IMR-90 (cell line): ENCODE data around the gene PRDM1.

Experiments
- CEBPB ChIP-seq: IDR thresholded peaks from 2 replicates; pipeline ENCODE4 v1.6.1; 2012; ENCODE audit warnings: low read depth, low read length, improper control_type of control experiment
- CHD1 ChIP-seq: IDR thresholded peaks from 2 replicates; pipeline ENCODE4 v1.6.1; 2012; ENCODE audit warnings: low read depth, low read length, improper control_type of control experiment
- CTCF ChIP-seq: conservative IDR thresholded peaks from 2 replicates; pipeline ENCODE4 v1.5.1; 2012; ENCODE audit warnings: mild to moderate bottlenecking, low read depth, low read length, improper control_type of control experiment
- ELK1 ChIP-seq: fragments of 150-350 bp; IDR thresholded peaks from 2 replicates; pipeline ENCODE4 v1.6.1; 2016; ENCODE audit warnings: low read depth, mild to moderate bottlenecking, low read length, moderate library complexity, borderline replicate concordance
- FOS ChIP-seq: fragments of 150-350 bp; IDR thresholded peaks from 2 replicates; pipeline ENCODE4 v1.6.1; 2016; ENCODE audit warnings: low read depth, low read length
- MAFK ChIP-seq: IDR thresholded peaks from 2 replicates; pipeline ENCODE4 v1.6.1; 2012; ENCODE audit warnings: low read depth, low read length, improper control_type of control experiment
- MAZ ChIP-seq: IDR thresholded peaks from 2 replicates; pipeline ENCODE4 v1.6.1; 2012; ENCODE audit warnings: low read depth, mild to moderate bottlenecking, low read length, improper control_type of control experiment, moderate library complexity, borderline replicate concordance
- MXI1 ChIP-seq: IDR thresholded peaks from 2 replicates; pipeline ENCODE4 v1.6.1; 2012; ENCODE audit warnings: low read depth, mild to moderate bottlenecking, low read length, moderate library complexity, borderline replicate concordance
- NFE2L2 ChIP-seq: fragments of 150-350 bp; IDR thresholded peaks from 2 replicates; pipeline ENCODE4 v1.6.1; 2016; ENCODE audit warnings: low read depth, mild to moderate bottlenecking, low read length
- POLR2A ChIP-seq: IDR thresholded peaks from 2 replicates; pipeline ENCODE4 v1.6.1; 2012; ENCODE audit warnings: mild to moderate bottlenecking, low read depth, low read length
- RAD21 ChIP-seq: IDR thresholded peaks from 2 replicates; pipeline ENCODE4 v1.6.1; 2012; ENCODE audit warnings: low read length, improper control_type of control experiment
- RFX5 ChIP-seq: IDR thresholded peaks from 2 replicates; pipeline ENCODE4 v1.8.0; 2012; ENCODE audit warnings: low read depth, mild to moderate bottlenecking, low read length, moderate library complexity

- TF ChIP-seq CTCF (no peak), RFX5 (no peak), MXI1 (no peak), POLR2A (peak; percentile 32; the same call in 1 of the 2 replicates), MAFK (peak; percentile 66), CEBPB (no peak), RAD21 (no peak), FOS (no peak), ELK1 (no peak), NFE2L2 (no peak), MAZ (no peak), CHD1 (no peak)
Observed at GRCh38 chr6:106098383-106099234, 12.5 kb downstream of the PRDM1 start.
